Endothelial cell of umbilical vein (primary cell): ENCODE data around the gene SERPINB10.

Source experiments
- EZH2 ChIP-seq: IDR thresholded peaks from 2 replicates; pipeline ENCODE4 v1.6.1; 2012; ENCODE audit warnings: borderline replicate concordance, low read depth, mild to moderate bottlenecking, moderate library complexity, low read length, inconsistent platforms; ENCODE audit not compliant: severe bottlenecking
- FOS ChIP-seq: IDR thresholded peaks from 2 replicates; pipeline ENCODE4 v1.6.1; 2011; ENCODE audit warnings: mild to moderate bottlenecking, low read length, moderate library complexity, borderline replicate concordance; ENCODE audit not compliant: insufficient read depth
- GATA2 ChIP-seq: IDR thresholded peaks from 2 replicates; pipeline ENCODE4 v1.7.0; 2011; ENCODE audit warnings: low read depth, mild to moderate bottlenecking, moderate library complexity, mixed read lengths, low read length; ENCODE audit not compliant: insufficient read length, insufficient read depth
- JUN ChIP-seq: IDR thresholded peaks from 2 replicates; pipeline ENCODE4 v1.6.1; 2011; ENCODE audit warnings: borderline replicate concordance, low read depth; ENCODE audit not compliant: insufficient read length, insufficient read depth
- MYC ChIP-seq: IDR thresholded peaks from one replicate; pipeline ENCODE4 v1.6.1; 2011; ENCODE audit warnings: mild to moderate bottlenecking, low read depth, low read length
- POLR2A ChIP-seq: IDR thresholded peaks from 2 replicates; pipeline ENCODE4 v1.6.1; 2012; ENCODE audit warnings: low read depth, mild to moderate bottlenecking, control low read depth, low read length
- POLR2AphosphoS5 ChIP-seq: IDR thresholded peaks from 2 replicates; pipeline ENCODE4 v1.6.1; 2012; ENCODE audit warnings: low read depth, mild to moderate bottlenecking, control low read depth, low read length, moderate library complexity; ENCODE audit not compliant: insufficient read depth
- TF ChIP-seq, protein P1 (sequence below), 2 donors: IDR thresholded peaks; 1 replicate in 1 of 2; 2 replicates in 1 of 2; pipeline ENCODE4 v1.5.1; 2011; ENCODE audit warnings: low read length in 2 of 2, mild to moderate bottlenecking in 2 of 2, moderate library complexity in 2 of 2, control low read depth in 1 of 2, inconsistent platforms in 1 of 2, low read depth in 1 of 2; ENCODE audit not compliant: insufficient read depth in 1 of 2; ENCODE audit errors: extremely low read depth in 1 of 2
- TF ChIP-seq, protein P2 (sequence below): IDR thresholded peaks from 2 replicates; pipeline ENCODE4 v1.6.1; 2011; ENCODE audit not compliant: insufficient read depth, insufficient read length

DNA sequence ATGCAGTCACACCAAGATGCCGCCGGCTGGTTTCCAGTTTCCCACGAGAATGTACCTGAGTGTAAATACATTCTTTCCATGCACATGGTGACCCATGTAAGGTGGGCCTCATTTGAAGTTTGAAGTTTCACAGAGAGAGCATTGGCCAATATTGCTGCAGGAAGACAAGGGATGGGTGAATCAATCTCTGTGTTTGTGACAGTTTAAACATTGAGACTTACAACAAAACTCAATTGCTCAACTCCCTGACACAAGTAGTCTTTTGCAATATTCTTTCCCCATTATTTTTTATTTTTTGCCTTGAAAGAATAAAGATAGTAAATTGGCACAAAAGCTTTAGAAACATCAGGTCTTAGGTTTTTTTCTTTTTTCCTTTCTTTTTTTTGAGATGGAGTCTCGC lies 15.2 kb upstream of the SERPINB10 start:
- TF ChIP-seq, protein P1, sequence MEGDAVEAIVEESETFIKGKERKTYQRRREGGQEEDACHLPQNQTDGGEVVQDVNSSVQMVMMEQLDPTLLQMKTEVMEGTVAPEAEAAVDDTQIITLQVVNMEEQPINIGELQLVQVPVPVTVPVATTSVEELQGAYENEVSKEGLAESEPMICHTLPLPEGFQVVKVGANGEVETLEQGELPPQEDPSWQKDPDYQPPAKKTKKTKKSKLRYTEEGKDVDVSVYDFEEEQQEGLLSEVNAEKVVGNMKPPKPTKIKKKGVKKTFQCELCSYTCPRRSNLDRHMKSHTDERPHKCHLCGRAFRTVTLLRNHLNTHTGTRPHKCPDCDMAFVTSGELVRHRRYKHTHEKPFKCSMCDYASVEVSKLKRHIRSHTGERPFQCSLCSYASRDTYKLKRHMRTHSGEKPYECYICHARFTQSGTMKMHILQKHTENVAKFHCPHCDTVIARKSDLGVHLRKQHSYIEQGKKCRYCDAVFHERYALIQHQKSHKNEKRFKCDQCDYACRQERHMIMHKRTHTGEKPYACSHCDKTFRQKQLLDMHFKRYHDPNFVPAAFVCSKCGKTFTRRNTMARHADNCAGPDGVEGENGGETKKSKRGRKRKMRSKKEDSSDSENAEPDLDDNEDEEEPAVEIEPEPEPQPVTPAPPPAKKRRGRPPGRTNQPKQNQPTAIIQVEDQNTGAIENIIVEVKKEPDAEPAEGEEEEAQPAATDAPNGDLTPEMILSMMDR (IDR thresholded peaks at IDR 0.05; ENCODE audit: extremely low read depth in 1 of 2, insufficient read depth in 1 of 2, low read depth in 1 of 2, low read length in 2 of 2): no peak
- TF ChIP-seq MYC (no peak), EZH2 (no peak), POLR2A (no peak), POLR2AphosphoS5 (no peak), JUN (no peak), GATA2 (no peak), FOS (no peak)
- TF ChIP-seq, protein P2, sequence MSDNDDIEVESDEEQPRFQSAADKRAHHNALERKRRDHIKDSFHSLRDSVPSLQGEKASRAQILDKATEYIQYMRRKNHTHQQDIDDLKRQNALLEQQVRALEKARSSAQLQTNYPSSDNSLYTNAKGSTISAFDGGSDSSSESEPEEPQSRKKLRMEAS: no peak
